GM19043 (cell line): ENCODE measurements around the gene AMY2A.
"Not testable (repeated sequence)": the region's sequence is repeated elsewhere in the genome, so short reads cannot be mapped to it uniquely, and the experiment has no call there.

Experiments used
- ATAC-seq: cut with Tn5 transposase; IDR thresholded peaks from one replicate; pipeline ENCODE4 v1.9.1; 2021; ENCODE audit warnings: low read depth; ENCODE audit not compliant: unreplicated experiment

The AMY2A gene

DNA sequence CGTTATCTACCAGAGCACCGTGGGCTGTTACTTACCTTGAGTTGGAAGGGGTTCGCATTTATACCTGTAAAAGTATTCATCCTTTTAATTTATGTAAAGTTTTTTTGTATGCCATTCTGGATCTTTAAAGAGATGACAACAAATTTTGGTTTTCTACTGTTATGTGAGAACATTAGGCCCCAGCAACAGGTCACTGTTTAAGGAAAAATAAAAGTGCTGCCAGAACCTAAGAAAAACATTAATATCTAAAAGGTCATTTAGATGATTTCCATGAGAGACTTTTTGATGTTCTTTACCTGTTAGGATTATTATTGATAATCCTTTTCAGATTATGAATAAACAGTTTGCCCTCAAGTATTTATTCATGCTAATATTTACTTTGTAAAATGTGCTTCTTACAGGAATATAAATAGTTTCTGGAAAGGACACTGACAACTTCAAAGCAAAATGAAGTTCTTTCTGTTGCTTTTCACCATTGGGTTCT, at the start of gene AMY2A:
Gene AMY2A (plus strand): TSS at position 434 of the 484 bp plus-strand sequence. CDS start 14 bp downstream, at position 448.
- ATAC-seq = not testable (repeated sequence)

DNA sequence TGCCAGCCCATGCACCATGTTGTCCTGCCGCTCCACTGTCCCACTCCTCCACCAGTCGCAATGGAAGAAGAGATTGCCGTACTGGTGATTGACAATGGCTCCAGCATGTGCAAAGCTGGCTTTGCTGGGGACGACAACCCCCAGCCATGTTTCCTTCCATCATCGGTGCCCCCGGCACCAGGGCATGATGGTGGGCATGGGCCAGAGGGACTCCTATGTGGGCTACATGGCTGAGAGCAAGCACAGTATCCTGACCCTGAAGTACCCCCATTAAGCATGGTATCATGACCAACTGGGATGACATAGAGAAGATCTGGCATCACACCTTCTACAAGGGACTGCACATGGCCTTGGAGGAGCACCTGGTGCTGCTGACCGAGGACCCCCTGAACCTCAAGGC, 47.7 kb upstream of the AMY2A start:
- no peak for ATAC-seq

DNA sequence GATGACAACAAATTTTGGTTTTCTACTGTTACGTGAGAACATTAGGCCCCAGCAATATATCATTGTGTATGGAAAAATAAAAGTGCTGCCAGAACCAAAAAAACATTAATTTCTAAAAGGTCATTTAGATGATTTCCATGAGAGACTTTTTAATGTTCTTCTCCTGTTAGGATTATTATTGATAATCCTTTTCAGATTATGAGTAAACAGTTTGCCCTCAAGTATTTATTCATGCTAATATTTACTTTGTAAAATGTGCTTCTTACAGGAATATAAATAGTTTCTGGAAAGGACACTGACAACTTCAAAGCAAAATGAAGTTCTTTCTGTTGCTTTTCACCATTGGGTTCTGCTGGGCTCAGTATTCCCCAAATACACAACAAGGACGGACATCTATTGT, 45.9 kb upstream of the AMY2A start, which contains the start of gene AMY2B:
Gene AMY2B (plus strand): TSS at position 301 of the 400 bp plus-strand sequence. CDS start 14 bp downstream, at position 315.
- not testable (repeated sequence) for ATAC-seq

DNA sequence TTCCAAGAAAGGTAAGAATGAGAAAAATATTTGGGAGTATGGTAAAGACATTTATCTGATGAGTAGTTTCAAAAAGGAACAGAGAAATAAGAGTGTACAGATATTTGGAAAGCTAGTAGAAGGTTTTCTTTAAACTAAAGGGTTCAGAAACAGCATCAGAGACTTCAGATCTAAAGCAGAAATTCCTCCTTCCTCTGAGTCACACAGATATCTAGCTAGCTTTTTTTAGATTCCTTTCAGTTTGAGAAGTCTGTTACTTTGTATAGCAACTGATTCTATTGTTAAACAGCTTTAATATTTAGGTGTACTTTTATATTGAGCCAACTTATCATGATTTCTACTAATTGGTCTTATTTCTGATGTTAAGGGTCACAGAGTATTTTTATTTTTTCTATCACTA, 41.2 kb upstream of the AMY2A start:
- ATAC-seq = no peak

DNA sequence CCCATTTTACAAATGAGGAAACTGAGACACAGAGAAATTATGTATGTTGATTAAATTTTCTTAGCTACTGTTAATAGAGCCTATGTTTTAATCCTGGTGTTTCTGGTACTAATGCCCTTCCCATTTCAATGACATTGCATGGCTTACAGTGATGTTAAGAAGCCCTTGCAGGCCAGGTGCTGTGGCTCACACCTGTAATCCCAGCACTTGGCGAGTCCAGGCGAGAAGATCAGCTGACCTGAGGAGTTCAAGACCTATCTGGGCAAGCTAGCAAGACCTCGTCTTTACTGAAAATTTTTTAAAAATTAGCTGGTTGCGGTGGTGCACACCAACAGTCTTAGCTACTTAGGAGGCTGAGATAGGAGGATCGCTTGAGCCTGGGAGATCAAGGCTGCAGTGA, 40.4 kb upstream of the AMY2A start:
- ATAC-seq = not testable (repeated sequence)

DNA sequence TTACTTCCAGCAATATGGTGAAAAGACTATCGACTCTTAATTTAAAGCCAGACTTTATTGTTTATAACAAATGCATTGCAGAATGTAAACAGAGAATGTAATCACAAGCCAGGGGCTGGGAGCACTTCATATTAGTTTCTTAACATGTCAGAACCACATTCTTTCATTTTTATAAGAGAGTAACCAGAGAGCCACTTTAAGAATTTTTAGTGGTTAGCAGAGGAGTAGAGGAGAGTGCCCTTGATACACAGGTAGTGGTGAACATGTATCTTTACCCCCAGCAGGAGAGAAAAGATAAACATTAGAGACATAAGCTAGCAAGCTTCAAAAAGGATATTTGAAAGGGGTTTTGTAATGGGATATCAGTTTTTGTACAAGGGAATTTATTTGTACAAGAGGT, 34.8 kb upstream of the AMY2A start:
- no peak for ATAC-seq

DNA sequence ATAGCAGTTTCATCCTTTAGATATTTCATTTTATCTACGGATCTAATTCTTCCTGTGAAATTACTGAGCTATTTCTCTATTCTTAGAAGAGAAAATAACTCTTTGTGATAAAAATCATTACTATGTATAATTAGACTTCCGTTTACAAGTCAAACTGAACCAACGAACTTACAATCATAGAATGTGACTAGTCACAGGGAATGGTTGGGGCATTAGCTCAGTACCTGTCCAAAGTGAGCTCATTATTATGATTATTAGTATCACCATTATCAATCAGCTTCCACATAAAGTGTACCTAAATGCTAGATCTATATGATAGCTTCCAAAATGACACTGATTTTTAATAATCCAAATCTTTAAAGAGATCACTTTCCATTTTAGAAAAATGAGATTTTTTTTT, 33.3 kb upstream of the AMY2A start:
- ATAC-seq = no peak

DNA sequence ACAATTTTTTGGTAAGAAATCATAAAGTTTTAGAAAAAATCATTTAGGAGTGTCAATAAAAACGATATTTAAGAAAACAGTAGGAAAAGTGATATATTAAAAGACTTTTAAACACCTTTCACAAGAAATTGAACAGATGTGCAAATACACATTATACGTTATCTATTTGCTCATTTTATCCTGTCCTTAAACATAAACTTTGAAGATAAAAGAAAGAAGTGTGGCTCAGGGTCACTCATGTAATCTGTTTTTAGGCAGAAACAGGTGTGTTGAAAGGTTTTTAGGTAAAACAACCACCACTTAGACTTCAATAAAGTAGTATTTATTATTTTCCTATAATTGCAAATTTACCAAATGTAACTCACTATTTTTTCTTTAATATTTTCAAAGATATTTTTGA, 32.7 kb upstream of the AMY2A start:
- ATAC-seq = no peak

DNA sequence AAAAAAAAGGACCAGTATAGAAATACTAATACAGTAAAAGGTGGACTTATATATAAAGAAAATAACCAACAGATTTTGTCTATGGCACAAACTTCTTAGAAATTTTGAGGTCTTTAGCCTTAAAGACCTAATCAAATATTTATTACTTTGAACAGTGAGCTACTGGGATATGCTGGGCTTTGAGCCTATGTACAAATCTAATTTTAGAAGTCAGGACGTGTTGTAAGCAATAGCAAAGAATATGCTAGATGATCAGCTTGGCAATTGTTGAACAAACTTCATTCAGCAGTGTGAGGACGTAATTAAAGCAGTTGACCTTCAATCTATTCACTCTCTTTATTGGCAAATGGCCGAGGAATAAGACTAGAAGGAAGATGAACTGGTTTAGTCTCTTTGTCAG, 14.5 kb upstream of the AMY2A start:
- ATAC-seq = not testable (repeated sequence)

DNA sequence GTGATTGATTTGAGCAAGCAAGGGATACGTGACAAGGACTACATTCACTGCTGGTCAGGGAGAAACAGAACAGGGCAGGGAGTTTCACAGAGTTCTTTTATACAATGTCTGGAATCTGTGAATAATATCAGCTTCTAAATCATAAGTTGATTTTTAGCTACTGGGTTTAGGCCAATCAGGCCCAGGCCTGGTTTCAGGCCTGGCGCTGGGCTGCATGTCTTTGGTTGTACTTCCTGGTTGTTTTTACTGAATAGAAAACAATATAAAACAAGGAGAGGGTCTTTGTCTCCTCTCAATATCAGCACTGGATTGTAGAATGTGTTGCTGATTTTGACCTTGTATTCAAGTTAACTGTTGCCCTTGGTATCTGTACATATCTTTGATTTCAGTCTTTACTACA, 865 bp upstream of the AMY2A start:
- no peak for ATAC-seq

DNA sequence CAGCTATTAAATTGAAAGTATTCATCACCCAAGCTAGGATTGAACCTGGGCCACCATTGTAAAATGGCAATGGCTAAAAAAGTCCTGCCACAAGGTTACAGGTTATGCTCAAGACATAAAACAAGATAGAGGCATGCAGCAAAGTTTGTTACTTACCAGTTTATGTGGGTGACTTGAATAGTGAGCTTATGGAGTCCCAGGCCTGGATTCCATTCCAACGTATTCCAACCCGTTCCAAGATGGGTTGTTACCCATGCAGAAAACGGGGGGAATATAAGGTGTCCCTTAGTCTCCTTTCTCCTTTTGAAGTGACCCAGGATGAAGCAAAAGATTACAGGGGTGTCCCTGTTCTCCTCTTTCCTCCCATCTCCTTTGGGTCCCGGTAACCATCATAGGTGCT, 10.2 kb downstream of the AMY2A start:
- ATAC-seq = not testable (repeated sequence)

DNA sequence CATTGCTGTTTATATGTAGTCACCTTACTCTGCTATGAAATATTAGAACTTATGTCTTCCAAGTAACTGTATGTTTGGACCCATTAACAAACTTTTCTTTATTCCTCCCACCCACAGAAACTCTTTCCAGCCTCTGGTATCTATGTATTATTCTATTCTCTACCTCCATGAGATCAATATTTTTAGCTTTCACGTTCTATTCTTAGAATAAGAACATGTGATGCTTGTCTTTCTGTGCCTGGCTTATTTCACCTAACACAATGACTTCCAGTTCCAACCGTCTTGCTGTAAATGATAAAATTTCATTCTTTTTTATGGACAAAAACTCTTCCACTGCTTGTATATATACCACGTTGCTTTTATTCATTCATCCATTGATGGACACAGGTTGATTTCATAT, 24.0 kb downstream of the AMY2A start:
- ATAC-seq = not testable (repeated sequence)

DNA sequence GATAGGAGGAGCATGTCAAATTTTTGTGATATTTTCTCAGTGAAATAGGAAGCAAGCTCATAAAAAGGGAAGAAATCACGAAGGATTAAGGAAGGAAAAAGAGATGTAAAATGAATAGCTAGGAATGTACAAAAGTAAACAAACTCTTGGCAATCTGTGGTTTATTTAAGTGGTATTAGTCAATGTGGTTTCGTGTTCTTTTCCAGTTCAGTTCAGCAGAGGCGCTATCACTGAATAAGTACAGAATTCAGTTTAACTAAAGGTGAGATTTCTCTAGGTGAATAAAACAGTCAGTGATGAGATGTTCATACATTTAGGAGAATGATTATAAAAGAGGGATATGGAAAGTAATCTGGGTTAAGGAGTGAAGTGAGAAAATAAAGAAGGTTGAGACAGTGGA, 26.7 kb downstream of the AMY2A start:
- ATAC-seq = not testable (repeated sequence)

DNA sequence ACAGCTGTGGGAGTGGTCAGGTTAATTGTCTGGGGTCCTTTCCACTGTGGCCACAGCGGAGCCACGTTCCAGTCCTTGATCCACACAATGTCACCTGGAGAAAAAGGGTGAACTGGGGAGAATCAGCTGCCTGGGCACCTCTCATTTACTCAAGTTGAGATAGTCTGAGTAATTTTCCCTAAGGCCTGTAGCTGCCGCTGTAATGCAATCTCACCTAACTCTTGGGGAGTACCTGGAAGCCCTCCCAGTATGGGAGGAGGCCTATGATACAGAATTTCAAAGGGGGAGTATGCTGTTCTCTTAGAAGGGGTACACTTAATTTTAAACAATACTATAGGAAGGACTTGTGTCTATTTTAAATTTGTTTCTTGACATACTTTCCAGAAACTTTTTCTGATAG, 33.1 kb downstream of the AMY2A start:
- ATAC-seq = not testable (repeated sequence)

DNA sequence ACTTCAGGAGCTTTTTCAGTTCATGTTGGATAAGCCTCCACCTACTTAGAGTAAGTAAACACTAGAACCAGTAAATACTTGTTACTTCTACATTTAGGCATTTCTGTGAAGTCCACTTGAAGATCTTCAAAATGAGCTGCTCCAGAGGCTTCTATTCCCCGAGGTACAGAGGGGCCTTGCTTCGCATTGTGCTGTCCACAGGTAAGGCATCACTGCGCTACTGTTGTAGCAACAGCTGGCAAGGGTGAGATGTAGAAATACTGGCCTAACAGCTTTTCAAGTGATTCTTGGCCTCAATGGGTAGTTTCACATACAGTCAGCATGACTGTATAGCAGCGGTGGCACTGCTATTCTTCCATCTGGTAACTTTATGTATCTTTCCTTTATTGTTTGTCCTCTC, 33.7 kb downstream of the AMY2A start:
- not testable (repeated sequence) for ATAC-seq

DNA sequence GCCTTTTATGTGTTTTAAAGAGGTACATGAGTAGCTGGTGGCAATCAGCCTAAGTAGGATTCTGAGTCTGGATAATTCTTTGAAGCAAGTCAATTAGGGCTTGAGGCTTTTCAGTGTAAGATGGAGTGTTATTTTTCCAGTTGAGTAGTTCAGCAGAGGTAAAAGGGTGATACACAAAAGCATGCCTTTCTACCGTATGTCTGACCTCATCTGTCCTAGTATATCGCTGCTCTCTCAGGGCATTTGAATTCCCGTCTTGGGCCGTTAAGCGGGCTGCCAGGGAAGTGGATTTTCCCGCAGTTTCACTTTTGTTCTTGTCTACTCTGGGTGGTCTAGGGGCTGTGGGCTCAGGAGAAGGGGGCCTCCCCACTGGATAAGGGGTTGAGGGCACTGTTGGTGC, 36.9 kb downstream of the AMY2A start:
- ATAC-seq = not testable (repeated sequence)

DNA sequence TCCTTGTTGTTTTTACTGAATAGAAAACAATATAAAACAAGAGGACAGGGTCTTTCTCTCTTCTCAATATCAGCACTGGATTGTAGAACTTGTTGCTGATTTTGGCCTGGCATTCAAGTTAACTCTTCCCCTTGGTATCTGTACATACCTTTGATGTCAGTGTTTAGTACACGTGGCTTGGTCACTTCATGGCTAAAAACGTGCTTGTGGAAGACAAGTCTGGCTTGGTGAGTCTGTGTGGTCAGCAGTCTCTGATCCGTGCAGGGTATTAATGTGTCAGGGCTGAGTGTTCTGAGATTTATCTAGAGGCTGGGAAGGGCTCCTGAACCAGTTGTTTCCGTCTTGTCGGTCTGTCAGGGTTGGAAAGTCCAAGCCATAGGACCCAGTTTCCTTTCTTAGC, 38.2 kb downstream of the AMY2A start, which contains the start of gene AMY1A:
Gene AMY1A (plus strand): TSS at position 301 of the 400 bp plus-strand sequence. CDS start 571 bp downstream, outside the sequence.
- not testable (repeated sequence) for ATAC-seq
